ENCODE measurements around the gene PLXNB2.
"Not testable (repeated sequence)": the region's sequence is repeated elsewhere in the genome, so short reads cannot be mapped to it uniquely, and the experiment has no call there.

PLXNB2 gene

GRCh38 chr22:50329236-50329635 lies 21.8 kb upstream of the PLXNB2 start:
- no peak overlapping the region for H3K27ac ChIP-seq
- TF ChIP-seq ZFX (IDR thresholded peaks at IDR 0.05) (no peak), CTCF (conservative IDR thresholded peaks at IDR 0.05) (no peak)

GRCh38 chr22:50327711-50328019 lies 20.2 kb upstream of the PLXNB2 start:
- no peak for TF ChIP-seq CTCF (conservative IDR thresholded peaks at IDR 0.05)
- no peak for TF ChIP-seq ZFX (IDR thresholded peaks at IDR 0.05)
- H3K27ac ChIP-seq, result peak overlapping the region; percentile 93

DNA sequence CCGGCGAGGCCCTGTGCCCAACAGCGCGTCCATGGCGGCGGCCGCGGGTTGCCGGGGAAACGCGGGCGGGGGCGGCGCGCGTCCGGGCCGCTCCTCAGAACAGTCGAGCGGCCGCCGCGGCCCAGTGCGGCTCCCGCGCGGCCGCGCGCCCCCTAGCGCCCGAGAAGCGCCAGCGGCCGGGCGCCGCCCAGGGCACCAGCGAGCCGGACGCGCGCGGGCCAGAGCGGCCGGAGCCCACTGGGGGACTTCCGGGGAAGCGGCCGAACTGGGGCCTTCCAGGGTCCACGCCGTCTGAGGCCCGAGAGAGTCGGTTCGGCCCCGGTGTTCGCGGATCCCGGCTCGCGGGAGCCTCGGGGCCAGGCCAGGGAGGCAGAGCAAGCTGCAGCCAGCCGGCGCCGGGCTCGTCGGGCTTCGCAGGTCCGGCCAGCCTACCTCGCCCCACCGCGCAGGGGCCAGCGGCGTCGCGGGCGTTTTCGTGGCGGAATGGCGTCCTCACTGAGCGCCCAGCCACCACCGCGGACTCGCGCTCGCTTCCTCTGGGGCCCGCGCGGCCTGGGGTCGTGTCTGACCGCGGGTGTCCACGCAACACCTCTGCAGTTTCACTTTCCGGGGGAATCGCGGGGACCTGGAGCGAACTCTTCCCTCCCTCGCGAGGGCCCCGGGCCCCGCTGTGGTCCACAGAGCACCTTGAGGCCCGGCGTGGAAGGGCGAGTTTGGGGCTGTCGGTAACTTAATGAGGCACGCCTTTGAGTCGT lies 19.7 kb upstream of the PLXNB2 start, which contains the start of gene DENND6B:
DENND6B (minus strand) TSS at position 57 of the 755 bp plus-strand sequence; CDS start at position 33, 24 bp downstream.
- peak; percentile 99 for TF ChIP-seq CTCF (conservative IDR thresholded peaks at IDR 0.05)
- peak; percentile 97 for TF ChIP-seq ZFX (IDR thresholded peaks at IDR 0.05)
- H3K27ac ChIP-seq, result peak within 1 kb of the TSS; percentile 93

GRCh38 chr22:50326225-50326955 lies 18.9 kb upstream of the PLXNB2 start:
- TF ChIP-seq ZFX (IDR thresholded peaks at IDR 0.05), result no peak
- TF ChIP-seq CTCF (conservative IDR thresholded peaks at IDR 0.05), result no peak
- peak overlapping the region; percentile 93 for H3K27ac ChIP-seq

- H3K27ac ChIP-seq, result no peak overlapping the region; the same call in 1 of the 2 replicates
Measured at GRCh38 chr22:50325444-50326224, 18.2 kb upstream of the PLXNB2 start.

DNA sequence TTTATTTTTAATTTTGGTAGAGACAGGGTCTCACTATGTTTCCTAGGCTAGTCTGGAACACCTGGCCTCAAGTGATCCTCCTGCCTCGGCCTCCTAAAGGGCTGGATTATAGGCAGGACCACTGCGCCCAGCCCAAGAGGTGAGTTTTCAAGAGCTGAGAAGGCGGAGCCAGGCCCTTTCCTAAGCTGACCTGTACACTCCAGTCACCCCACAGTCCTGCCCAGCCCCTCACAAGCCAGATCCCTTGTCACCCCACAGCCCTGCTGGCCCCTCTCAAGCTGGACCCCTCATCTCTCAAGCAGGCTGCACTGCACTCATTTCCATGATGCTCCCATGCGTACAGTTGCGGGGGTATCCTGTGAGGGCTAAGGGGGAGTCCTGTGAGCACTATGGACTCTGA lies 16.5 kb upstream of the PLXNB2 start:
- H3K27ac ChIP-seq, result no peak overlapping the region
- TF ChIP-seq CTCF (conservative IDR thresholded peaks at IDR 0.05) (no peak), ZFX (IDR thresholded peaks at IDR 0.05) (no peak)

More at GRCh38 chr22:50325444-50326224, 18.2 kb upstream of the PLXNB2 start:
- TF ChIP-seq CTCF (conservative IDR thresholded peaks at IDR 0.05), result no peak
- TF ChIP-seq ZFX (IDR thresholded peaks at IDR 0.05), result no peak

GRCh38 chr22:50322382-50323104 lies 15.1 kb upstream of the PLXNB2 start:
- H3K27ac ChIP-seq, result not testable (repeated sequence)
